Amniotic epithelial cell (primary cell): ENCODE results near the gene TMC5.
"Not testable (repeated sequence)": the region's sequence is repeated elsewhere in the genome, so short reads cannot be mapped to it uniquely, and the experiment has no call there.

Experiments used
- DNase-seq: peaks from one replicate; pipeline ENCODE4 v3.0.0-alpha.2; 2010; ENCODE audit warnings: low read depth

Gene TMC5

GRCh38 chr16:19406891-19407491 lies 10.7 kb upstream of the TMC5 start:
- DNase-seq, result no peak

DNA sequence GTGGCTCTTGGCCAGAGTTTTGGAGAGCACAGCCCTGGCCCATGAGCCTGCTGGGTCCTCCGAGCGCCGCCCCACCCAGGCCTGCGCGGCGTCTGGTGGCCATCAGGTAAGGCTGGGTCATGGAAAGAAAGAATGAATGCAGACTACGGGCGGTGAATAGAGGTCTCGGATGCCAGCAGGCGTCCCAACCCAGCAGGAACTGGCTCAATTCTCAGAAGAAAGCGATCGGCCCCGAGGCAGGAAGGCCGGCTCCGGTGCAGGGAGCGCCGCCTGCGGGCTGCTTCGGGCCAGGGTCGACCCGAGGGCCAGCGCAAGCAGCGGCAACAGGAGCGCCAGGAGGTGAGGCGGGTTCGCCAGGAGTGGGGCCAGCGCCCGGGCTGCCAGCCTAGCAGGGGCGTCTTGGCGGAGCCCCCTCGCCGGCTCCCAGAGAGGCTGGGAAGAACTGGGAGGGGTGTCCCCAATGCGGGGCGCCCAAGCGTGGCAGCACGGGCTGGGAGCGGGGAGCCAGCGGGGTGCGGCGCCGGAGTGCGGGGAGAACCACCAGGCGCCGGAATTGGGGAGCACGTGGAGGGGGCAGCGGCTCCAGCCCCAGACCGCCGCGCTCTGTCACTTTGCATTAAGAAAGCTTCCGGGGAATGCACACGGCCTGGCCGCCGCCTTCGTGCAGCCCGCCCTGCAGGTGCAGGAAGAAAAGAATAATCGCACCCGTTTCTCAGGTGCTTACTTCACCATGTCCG lies 7.1 kb upstream of the TMC5 start:
- no peak for DNase-seq

DNA sequence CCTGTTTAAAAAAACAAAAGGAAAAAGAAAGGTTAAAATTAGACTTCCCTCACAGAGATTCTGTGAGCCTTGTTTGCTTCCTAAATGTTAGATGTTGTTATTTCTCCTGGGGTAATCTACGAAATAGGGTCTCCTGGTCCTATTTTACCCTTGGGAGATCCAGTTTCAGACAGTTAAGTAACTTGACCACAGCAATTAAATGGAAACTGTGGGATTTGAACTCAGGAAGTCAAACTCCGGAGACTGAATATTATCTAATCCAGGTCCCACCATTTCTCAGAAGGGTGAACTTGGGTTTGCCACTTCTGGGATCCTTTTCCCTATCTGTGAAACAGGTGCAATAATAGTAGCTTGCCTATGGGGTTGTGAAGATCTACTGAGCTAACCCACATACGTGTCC lies 6.4 kb upstream of the TMC5 start:
- no peak for DNase-seq

- DNase-seq, result not testable (repeated sequence)
These were observed 5.6 kb upstream of the TMC5 start for GRCh38 chr16:19412055-19412454.

DNA sequence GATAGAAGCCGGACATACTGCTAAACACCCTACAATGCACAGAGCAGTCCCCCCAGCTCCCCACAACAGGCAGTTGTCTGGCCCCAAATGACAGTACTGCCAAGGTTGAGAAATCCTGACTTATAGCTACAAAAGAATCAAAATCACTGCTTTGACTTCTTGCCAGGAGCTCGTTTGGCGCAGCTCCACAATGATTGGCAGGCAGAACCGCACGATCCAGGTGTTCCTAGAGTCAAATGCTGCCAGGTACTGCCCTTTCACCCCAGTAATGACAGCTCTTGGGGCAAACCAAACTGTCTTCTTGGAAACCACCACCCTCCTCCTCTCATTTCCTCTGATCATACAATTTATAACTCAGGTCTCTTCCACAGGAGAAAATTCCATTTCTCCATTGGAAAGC lies 2.2 kb upstream of the TMC5 start:
- DNase-seq, result no peak

DNA sequence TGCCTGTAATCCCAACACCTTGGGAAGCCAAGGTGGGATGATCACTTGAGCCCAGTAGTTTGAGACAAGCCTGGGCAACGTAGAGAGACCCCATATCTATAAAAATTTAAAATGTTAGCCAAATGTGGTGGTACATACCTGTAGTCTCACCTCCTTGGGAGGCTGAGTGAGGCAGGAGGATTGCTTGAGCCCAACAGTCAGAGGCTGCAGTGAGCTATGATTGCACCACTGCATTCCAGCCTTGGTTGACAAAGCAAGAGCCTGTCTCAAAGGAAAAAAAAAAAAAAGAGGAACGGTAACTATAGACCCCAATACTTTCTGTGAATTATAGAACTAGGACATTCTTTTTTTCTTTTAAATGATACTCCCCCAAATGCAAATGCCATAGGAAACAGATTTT lies 1.8 kb upstream of the TMC5 start:
- DNase-seq, result no peak

- no peak for DNase-seq
These were observed 517 bp downstream of the TMC5 start for GRCh38 chr16:19418200-19418599.

DNA sequence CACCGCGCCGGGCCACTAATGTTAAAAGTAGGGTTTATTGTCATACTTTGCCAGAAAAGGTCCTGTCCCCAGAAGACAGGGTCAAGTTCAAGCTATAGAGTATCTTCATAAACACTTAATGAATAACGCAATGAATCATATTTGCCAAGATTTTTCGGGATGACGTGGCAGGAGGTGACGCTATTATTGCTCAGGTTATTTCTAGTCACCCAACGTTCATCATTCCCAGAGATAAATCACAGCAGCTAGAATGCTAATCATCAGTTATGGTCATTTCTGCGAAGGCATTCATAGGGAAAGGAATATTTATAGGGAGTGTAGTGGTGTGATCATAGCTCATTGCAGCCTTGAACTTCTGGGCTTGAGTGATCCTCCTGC lies 2.0 kb downstream of the TMC5 start:
- peak; percentile 19 for DNase-seq

DNA sequence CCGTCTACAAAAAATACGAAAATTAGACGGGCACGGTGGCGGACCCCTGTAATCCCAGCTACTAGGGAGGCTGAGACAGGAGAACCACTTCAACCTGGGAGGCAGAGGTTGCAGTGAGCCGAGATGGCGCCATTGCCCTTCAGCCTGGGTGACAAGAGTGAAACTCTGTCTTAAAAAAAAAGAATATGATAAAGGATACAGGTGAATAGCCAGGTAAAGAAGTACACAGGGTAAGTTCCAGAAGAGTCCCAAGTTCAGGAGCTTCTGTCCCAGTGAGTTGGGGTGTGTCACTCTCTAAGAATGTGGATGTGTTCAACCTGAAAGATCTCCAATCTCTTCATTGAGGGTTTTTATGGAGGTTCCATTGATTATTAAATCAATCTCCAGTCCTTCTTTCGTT lies 6.8 kb downstream of the TMC5 start:
- DNase-seq, result no peak

DNA sequence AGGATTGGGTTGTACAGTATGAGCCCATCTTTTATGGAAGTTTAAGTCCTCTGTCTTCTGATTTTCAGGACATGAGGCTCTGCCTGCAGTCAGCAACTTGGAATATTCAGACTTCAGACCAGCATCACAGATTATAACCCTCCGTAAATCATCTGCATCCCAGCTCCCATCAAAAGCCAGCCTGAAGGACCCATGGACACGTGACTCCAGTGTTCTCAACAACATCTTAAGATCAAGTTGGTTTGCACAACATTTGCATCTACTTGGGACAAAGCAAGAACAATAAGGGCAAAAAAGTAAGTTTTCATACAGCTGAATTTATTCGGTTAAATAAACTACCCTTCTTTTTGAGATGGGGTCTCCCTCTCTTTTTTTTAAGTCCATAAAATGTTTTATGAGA lies 12.7 kb downstream of the TMC5 start:
- DNase-seq, result no peak

- DNase-seq, result no peak
These were observed 14.1 kb downstream of the TMC5 start for GRCh38 chr16:19431636-19432340.

GRCh38 chr16:19432429-19432828 lies 14.7 kb downstream of the TMC5 start:
- no peak for DNase-seq

DNA sequence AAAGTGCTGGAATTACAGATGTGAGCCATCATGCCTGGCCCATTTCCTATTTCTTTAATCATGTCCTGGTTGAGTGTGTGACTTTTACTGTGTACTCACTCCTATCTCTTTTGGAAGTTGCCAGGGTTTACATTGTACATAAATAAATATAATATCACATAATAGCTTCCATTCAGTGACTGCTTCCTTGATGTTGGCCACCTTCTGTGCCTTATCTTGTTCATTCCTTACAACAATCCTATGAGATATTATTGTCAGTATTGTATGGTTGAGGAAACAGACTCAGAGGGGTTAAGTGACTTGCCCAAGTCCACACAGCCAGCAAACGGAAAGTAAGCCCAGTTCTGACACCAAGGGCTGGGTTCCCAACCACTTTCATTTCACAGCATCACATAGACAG lies 16.9 kb downstream of the TMC5 start:
- DNase-seq, result no peak

- no peak for DNase-seq
These were observed 18.9 kb downstream of the TMC5 start for GRCh38 chr16:19436540-19436939.

DNA sequence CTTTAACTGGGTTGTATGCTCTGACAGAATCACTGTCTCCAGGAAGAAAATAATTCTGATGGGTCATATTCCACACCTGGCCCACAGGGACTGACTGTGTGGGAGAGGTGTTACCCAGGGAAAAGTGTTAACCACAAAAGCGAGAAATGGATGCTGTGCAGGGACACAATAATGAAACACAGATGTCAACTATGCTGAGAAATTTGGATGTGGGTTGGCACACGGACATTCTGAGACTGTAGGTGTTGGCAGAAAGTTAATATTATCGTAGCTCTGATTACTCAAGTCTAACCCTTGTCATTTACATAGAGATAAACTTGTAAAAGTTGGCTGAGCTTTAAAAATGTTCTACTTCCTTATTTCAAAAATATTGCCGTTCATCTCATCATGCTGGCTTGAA lies 19.6 kb downstream of the TMC5 start:
- DNase-seq, result no peak

- no peak for DNase-seq
These were observed 21.1 kb downstream of the TMC5 start for GRCh38 chr16:19438739-19439138.

DNA sequence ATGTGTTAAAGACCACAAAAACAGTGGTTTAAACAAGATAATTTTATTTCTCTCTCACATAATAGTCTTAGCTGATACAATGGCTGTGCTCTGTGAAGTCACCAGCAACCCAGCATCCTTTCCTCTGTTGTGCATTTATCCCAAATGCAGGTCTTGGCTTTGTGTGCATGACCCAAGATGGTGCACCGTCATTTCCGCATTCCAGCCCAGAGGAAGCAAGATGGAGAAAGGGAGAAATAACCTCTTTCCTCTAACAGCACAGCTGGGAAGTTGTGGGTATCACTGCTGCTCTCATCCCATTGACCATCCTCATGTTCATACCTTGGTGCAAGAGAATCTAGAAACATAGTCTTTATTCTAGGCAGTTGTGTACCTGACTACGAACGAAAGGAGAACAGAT lies 21.8 kb downstream of the TMC5 start:
- DNase-seq, result no peak

GRCh38 chr16:19443659-19444058 lies 26.0 kb downstream of the TMC5 start:
- DNase-seq, result no peak

GRCh38 chr16:19446300-19446846 lies 28.7 kb downstream of the TMC5 start:
- DNase-seq, result no peak

DNA sequence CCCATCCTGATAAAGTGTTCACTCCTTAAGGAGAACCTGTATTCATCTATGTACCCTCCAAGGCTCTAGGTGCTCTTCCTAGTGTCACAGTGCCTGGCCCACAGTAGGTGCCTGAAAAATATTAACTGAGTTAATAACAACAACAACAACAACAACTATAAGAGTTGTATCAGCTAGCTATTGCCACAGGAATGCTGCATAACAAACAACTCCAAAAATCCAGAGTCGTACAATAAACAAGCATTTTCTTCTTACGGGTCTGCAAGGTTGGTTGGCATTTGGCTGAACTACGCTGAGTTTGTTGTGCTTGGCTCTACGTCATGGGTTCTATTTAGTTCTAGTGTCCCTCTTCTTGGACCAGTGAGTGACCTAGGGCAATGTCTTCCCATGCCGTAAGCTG lies 29.2 kb downstream of the TMC5 start:
- DNase-seq, result no peak

DNA sequence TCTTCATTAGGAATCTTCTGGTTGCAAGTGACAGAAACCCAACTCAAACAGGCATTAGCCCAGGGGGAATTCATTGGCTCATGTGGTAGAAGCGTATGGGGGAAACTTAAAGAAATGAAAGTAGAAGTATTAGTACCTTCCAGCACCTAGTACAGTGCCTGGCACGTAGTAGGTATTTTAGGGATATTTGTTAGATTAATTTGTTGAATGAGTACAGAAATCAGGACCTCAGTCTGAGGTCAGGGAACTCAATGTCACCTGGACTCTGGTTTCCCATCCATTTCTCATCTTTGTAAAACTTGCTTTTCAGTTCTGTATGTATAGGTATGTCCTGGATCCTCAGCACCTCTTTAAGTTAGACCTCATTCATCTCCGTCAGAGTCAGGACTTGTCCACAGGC lies 32.5 kb downstream of the TMC5 start:
- no peak for DNase-seq

GRCh38 chr16:19458722-19459379 lies 41.2 kb downstream of the TMC5 start:
- DNase-seq, result no peak

DNA sequence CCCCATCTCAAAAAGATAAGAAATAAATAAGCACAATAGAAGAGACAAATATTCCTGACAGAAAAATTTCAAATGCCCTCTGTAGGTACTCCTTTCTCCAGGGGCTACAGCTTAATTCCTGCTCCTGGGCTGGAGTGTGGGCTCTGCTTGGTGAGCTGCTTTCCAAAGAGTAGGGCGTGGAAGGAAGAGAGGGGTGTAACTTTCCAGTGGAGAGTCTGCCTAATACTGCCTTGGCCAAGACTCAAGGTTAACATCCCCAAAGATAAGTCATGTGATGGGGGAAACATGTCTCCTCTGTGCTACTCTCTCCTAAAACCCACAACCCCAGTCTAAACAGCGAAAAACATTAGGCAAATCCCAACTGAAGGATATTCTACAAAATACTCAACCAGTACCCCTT lies 42.7 kb downstream of the TMC5 start:
- no peak for DNase-seq
